ENCODE results near the gene CD44.

CD44 gene

DNA sequence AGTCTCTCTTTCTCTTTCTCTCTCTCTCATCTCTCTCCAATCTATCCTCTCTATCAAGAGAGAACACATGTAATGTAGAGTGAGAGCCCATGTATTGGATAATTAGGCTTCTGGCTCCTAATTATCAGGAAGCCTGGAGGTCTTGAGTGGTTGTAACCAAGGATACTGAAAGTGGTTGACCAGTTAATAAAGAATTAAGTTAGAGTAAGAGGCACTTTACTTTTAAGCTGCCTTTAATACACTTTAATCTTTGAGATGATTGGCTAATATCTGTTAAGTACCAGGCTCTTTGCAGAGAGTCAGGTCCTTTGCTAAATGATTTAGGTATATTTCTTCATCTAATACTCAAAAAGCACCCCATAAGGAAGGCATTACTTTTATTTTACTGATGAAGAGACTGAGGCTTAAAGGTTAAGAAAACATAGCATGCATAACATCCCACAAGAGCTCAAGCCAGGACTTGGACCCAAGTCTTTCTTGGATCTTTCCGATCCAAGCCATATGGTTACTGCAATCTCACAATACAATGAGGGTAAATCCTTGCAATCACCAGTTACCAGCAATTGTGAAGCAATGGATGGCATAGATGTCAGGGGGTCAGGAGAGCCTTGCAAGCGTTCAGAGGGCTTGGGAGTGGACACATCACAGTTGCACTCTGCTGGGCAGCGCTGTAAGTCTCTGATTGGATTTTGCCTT, 22.1 kb downstream of the CD44 start:
- Histone ChIP-seq H4K20me1 (ENCODE audit: insufficient read depth) (no peaks in the 10 kb centered on the region), H3K4me2 (no peak overlapping the region), H3K79me2 (ENCODE audit: insufficient read depth, low read depth) (no peaks in the 10 kb centered on the region), H3K4me1 (ENCODE audit: low read depth, poor library complexity, severe bottlenecking) (peaks cover 34% of the 10 kb centered on the region), H2AFZ (ENCODE audit: low read depth) (no peak overlapping the region), H3K9ac (no peak overlapping the region), H3K27me3 (ENCODE audit: insufficient read depth, low read depth) (no peaks in the 10 kb centered on the region), H3K4me3 (IDR thresholded peaks at IDR 0.05; ENCODE audit: insufficient read depth, low read depth, low read length) (no peak overlapping the region), H3K36me3 (ENCODE audit: insufficient read depth) (no peaks in the 10 kb centered on the region), H3K27ac (no peak overlapping the region)
- TF ChIP-seq, protein P1, sequence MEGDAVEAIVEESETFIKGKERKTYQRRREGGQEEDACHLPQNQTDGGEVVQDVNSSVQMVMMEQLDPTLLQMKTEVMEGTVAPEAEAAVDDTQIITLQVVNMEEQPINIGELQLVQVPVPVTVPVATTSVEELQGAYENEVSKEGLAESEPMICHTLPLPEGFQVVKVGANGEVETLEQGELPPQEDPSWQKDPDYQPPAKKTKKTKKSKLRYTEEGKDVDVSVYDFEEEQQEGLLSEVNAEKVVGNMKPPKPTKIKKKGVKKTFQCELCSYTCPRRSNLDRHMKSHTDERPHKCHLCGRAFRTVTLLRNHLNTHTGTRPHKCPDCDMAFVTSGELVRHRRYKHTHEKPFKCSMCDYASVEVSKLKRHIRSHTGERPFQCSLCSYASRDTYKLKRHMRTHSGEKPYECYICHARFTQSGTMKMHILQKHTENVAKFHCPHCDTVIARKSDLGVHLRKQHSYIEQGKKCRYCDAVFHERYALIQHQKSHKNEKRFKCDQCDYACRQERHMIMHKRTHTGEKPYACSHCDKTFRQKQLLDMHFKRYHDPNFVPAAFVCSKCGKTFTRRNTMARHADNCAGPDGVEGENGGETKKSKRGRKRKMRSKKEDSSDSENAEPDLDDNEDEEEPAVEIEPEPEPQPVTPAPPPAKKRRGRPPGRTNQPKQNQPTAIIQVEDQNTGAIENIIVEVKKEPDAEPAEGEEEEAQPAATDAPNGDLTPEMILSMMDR (conservative IDR thresholded peaks at IDR 0.05; ENCODE audit: low read depth, low read length): no peak

DNA sequence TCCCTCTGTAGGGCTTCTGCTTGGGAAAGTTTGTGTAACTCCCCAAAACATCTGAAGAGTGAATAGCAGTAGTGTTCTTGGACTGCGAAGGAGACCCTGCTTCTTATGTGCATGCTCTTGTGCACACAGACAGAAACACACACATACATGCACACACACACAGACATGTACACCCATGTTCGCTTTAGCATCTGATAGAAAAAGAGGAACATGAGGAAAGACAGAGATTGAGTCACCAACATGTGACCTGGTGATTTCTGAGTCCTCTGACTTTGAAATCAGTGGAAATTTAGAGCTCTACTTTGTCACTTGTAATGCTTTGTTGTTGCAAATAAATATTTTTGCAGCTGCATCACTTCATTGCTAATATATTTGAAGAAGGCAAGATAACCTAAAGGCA, 23.8 kb downstream of the CD44 start:
- peaks cover 51% of the 10 kb centered on the region for H3K4me1 ChIP-seq (ENCODE audit: low read depth, poor library complexity, severe bottlenecking)
- no peaks in the 10 kb centered on the region for H3K36me3 ChIP-seq (ENCODE audit: insufficient read depth)

GRCh38 chr11:35163209-35163608, 24.2 kb downstream of the CD44 start:
- Histone ChIP-seq H4K20me1 (ENCODE audit: insufficient read depth) (no peaks in the 10 kb centered on the region), H3K79me2 (ENCODE audit: insufficient read depth, low read depth) (no peaks in the 10 kb centered on the region), H3K4me2 (peak overlapping the region; percentile 95; the same call in 1 of the 2 replicates), H3K36me3 (ENCODE audit: insufficient read depth) (no peaks in the 10 kb centered on the region), H3K9ac (no peak overlapping the region), H3K4me3 (IDR thresholded peaks at IDR 0.05; ENCODE audit: insufficient read depth, low read depth, low read length) (no peak overlapping the region), H3K27ac (no peak overlapping the region), H3K4me1 (ENCODE audit: low read depth, poor library complexity, severe bottlenecking) (peaks cover 56% of the 10 kb centered on the region), H3K27me3 (ENCODE audit: insufficient read depth, low read depth) (peaks cover 3% of the 10 kb centered on the region; the same call in 1 of the 2 replicates), H2AFZ (ENCODE audit: low read depth) (no peak overlapping the region)
- TF ChIP-seq, protein P1 (conservative IDR thresholded peaks at IDR 0.05; ENCODE audit: low read depth, low read length): no peak

More for the DNA sequence above, 23.8 kb downstream of the CD44 start:
- H2AFZ ChIP-seq (ENCODE audit: low read depth): no peak overlapping the region
- H3K9ac ChIP-seq: no peak overlapping the region
- no peak overlapping the region for H3K4me3 ChIP-seq (IDR thresholded peaks at IDR 0.05; ENCODE audit: insufficient read depth, low read depth, low read length)
- H3K79me2 ChIP-seq (ENCODE audit: insufficient read depth, low read depth): no peaks in the 10 kb centered on the region
- H4K20me1 ChIP-seq (ENCODE audit: insufficient read depth): no peaks in the 10 kb centered on the region
- no peak overlapping the region for H3K27ac ChIP-seq
- TF ChIP-seq, protein P1 (conservative IDR thresholded peaks at IDR 0.05; ENCODE audit: low read depth, low read length): no peak
- peaks cover 1% of the 10 kb centered on the region; the same call in 1 of the 2 replicates for H3K27me3 ChIP-seq (ENCODE audit: insufficient read depth, low read depth)
- H3K4me2 ChIP-seq: no peak overlapping the region

DNA sequence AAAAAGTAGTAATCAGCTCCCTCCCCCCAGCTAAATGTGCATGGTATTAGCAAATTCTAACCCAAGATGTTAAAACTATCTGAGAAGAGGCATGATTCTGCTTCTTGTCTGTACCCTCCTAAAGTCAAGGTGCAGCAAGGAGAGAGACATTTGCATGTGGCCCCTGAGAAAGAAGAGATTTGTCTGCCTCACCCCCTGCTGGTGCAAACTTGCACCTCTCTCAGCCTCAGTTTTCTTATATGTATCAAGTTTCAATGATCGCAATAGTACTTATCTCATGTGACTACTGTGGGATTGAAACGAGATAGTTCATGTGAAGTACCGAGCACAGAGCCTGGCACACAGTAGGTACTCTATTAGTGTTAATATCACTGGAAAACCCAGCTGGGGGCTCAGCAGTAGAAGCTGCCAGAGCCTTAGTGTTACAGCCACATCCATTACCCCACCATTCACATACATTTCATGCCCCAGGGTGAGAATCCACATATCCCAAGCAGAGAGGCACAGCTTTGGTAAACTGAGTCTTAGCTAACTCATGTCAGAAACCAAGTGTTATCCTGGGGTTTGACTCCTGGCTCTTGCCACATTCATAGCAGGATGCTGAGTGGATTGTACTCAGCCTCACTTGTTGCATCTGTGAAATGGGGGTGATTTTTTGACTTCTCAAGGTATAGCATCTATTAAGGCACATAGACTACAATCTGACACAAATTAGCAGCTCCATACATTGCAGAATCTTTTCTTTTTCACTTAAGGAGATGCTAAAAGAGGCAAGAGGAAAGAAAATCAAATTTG, 24.9 kb downstream of the CD44 start:
- no peak overlapping the region for H3K4me3 ChIP-seq (IDR thresholded peaks at IDR 0.05; ENCODE audit: insufficient read depth, low read depth, low read length)
- no peaks in the 10 kb centered on the region for H4K20me1 ChIP-seq (ENCODE audit: insufficient read depth)
- no peak overlapping the region for H3K9ac ChIP-seq
- H3K27ac ChIP-seq: no peak overlapping the region
- no peak overlapping the region for H2AFZ ChIP-seq (ENCODE audit: low read depth)
- peaks cover 3% of the 10 kb centered on the region; the same call in 1 of the 2 replicates for H3K27me3 ChIP-seq (ENCODE audit: insufficient read depth, low read depth)
- TF ChIP-seq, protein P1 (conservative IDR thresholded peaks at IDR 0.05; ENCODE audit: low read depth, low read length): peak; percentile 67; the same call in 1 of the 2 replicates
- H3K4me2 ChIP-seq: peak overlapping the region; percentile 95; the same call in 1 of the 2 replicates
- H3K4me1 ChIP-seq (ENCODE audit: low read depth, poor library complexity, severe bottlenecking): peaks cover 56% of the 10 kb centered on the region
- no peaks in the 10 kb centered on the region for H3K36me3 ChIP-seq (ENCODE audit: insufficient read depth)
- no peaks in the 10 kb centered on the region for H3K79me2 ChIP-seq (ENCODE audit: insufficient read depth, low read depth)

Data from KMS-11 (cell line).